ENCODE measurements around the gene NT5M. TPM values are rescaled to one million over a fixed set of nuclear protein-coding genes. Genes with fewer than 3 reads are reported as not detected.
"Not testable (repeated sequence)": the region's sequence is repeated elsewhere in the genome, so short reads cannot be mapped to it uniquely, and the experiment has no call there.

The NT5M gene
- total RNA-seq, 3 donors from 2014 or later: 1.7 to 4.5 (median 2.2) TPM

DNA sequence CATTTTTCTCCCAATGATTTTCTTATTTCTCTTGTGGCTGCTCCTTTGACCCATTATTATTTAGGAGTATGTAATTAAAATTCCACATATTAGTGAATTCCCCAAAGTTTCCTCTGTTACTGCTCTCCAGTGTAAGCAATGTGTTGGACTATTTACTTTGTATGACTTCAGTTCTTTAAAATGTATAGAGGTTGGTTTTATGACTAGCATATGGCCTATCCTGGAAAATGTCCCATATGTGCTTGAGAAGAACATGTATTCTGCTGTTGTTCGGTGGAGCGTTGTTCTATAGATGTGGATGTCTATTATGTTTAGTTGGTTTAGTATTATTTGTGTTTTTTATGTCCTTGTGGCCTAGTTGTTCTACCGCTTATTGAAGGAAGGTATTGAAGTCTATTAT, 6.0 kb upstream of the NT5M start:
- intact Hi-C loops (cut with DNase I, micrococcal nuclease): no loop called here
- Histone ChIP-seq H3K4me3 (no peak overlapping the region), H3K4me1 (ENCODE audit: low read depth) (peaks cover 4% of the 10 kb centered on the region), H3K9me3 (no peaks in the 10 kb centered on the region), H3K36me3 (ENCODE audit: low read depth) (no peaks in the 10 kb centered on the region)
- DNase-seq: no peak
- peak; percentile 28 for ATAC-seq
- TF ChIP-seq CTCF (IDR thresholded peaks at IDR 0.05): no peak

DNA sequence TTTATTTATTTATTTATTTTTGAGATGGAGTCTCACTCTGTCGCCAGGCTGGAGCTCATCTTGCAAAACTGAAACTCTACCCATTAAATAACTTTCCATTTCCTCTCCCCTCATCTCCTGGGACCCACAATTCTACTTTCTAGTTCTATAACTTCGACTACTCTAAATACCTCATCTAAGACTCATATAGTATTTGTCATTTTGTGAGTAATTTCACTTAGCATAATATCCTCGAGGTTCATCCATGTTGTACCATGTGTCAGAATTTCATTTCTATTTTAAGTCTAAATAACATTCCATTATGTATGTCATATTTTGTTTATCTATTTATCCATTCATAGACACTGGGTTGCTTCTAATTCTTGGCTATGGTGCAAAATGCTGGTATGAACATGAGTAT, 5.1 kb upstream of the NT5M start:
- DNase-seq (no peak), ATAC-seq (no peak)
- TF ChIP-seq CTCF (IDR thresholded peaks at IDR 0.05): no peak
- Histone ChIP-seq H3K4me3 (no peak overlapping the region), H3K9me3 (no peaks in the 10 kb centered on the region), H3K36me3 (ENCODE audit: low read depth) (no peaks in the 10 kb centered on the region), H3K4me1 (ENCODE audit: low read depth) (peaks cover 9% of the 10 kb centered on the region)
- intact Hi-C loops (cut with DNase I, micrococcal nuclease): no loop called here

- TF ChIP-seq CTCF (IDR thresholded peaks at IDR 0.05): no peak
- DNase-seq: peak; percentile 42 to 71 (median 56)
- Histone ChIP-seq H3K9me3 (no peaks in the 10 kb centered on the region), H3K4me1 (ENCODE audit: low read depth) (peaks cover 17% of the 10 kb centered on the region), H3K4me3 (no peak overlapping the region), H3K36me3 (ENCODE audit: low read depth) (no peaks in the 10 kb centered on the region)
- intact Hi-C loops (cut with DNase I, micrococcal nuclease): no loop called here
- peak; percentile 62 for ATAC-seq
Measured at GRCh38 chr17:17300624-17301568, 2.3 kb upstream of the NT5M start.

GRCh38 chr17:17301659-17302058, 1.5 kb upstream of the NT5M start:
- ATAC-seq; intact Hi-C loops (cut with DNase I, micrococcal nuclease): not testable (repeated sequence)

GRCh38 chr17:17303847-17304490, 796 bp downstream of the NT5M start:
- H3K36me3 ChIP-seq (ENCODE audit: low read depth): no peaks in the 10 kb centered on the region
- no peak overlapping the region for H3K4me3 ChIP-seq
- intact Hi-C loops (cut with DNase I, micrococcal nuclease): no loop called here
- no peak for ATAC-seq
- DNase-seq: no peak
- no peak for TF ChIP-seq CTCF (IDR thresholded peaks at IDR 0.05)
- H3K9me3 ChIP-seq: no peaks in the 10 kb centered on the region
- H3K4me1 ChIP-seq (ENCODE audit: low read depth): peaks cover 17% of the 10 kb centered on the region

More at GRCh38 chr17:17301659-17302058, 1.5 kb upstream of the NT5M start:
- not testable (repeated sequence) for DNase-seq; H3K36me3 ChIP-seq (ENCODE audit: low read depth); H3K9me3 ChIP-seq; H3K4me3 ChIP-seq
- peaks cover 17% of the 10 kb centered on the region for H3K4me1 ChIP-seq (ENCODE audit: low read depth)

DNA sequence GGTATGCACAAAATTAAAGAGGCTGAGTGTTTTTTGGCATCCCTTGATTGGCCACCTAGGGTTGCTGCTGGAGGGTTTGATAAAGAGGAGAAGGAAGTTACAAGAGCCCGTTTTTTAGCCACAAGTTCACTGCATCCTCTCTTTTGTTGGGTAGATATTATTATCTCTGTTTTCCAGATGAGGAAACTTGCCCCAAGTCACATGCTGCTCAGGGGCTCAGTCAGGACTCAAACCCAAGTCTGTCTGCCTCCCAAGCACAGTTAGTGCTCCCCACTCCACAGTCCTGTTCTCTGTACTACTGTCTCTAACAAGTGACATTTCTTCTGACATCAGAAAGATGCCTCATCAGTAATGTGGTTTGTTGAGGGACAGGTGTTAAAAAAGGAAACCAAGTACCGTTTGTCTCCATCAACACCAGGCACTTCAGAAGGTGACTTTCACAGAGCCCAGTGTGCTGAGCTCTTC, 1.4 kb downstream of the NT5M start:
- H3K4me3 ChIP-seq: no peak overlapping the region
- H3K36me3 ChIP-seq (ENCODE audit: low read depth): no peaks in the 10 kb centered on the region
- H3K4me1 ChIP-seq (ENCODE audit: low read depth): peaks cover 17% of the 10 kb centered on the region
- no peaks in the 10 kb centered on the region for H3K9me3 ChIP-seq
- intact Hi-C loops (cut with DNase I, micrococcal nuclease): no loop called here
- DNase-seq (no peak), ATAC-seq (peak; percentile 7)
- no peak for TF ChIP-seq CTCF (IDR thresholded peaks at IDR 0.05)

Measured in mucosa of descending colon (tissue), 3 donors.